Stomach smooth muscle (tissue), 2 donors: ENCODE data around the gene USP24.
"Not testable (repeated sequence)": the region's sequence is repeated elsewhere in the genome, so short reads cannot be mapped to it uniquely, and the experiment has no call there.

ENCODE experiments used
- H3K27ac ChIP-seq: one replicate; pipeline ENCODE4 v1.7.0; 2013; ENCODE audit warnings: mild to moderate bottlenecking, low read length, inconsistent platforms
- H3K27me3 ChIP-seq, 2 donors: one replicate each; pipeline ENCODE4 v1.7.0; 2013; ENCODE audit warnings: low read length in 2 of 2; ENCODE audit not compliant: insufficient read depth in 2 of 2, control insufficient read depth in 1 of 2
- H3K36me3 ChIP-seq, 2 donors: one replicate each; pipeline ENCODE4 v1.7.0; 2013; ENCODE audit warnings: low read length in 2 of 2; ENCODE audit not compliant: control insufficient read depth in 2 of 2, insufficient read depth in 2 of 2
- H3K4me1 ChIP-seq: one replicate; pipeline ENCODE4 v1.7.0; 2013; ENCODE audit warnings: low read length; ENCODE audit not compliant: control insufficient read depth, insufficient read depth
- H3K4me3 ChIP-seq, 2 donors: one replicate each; pipeline ENCODE4 v1.7.0; 2013; ENCODE audit warnings: low read length in 2 of 2
- H3K9ac ChIP-seq, 2 donors: one replicate each; pipeline ENCODE4 v1.7.0; 2013; ENCODE audit warnings: low read length in 2 of 2, mild to moderate bottlenecking in 1 of 2
- H3K9me3 ChIP-seq, 2 donors: one replicate each; pipeline ENCODE4 v1.7.0; 2013; ENCODE audit warnings: low read length in 2 of 2; ENCODE audit not compliant: control insufficient read depth in 2 of 2
- donor health status: healthy.
- donor health status: Pancreatic carcinoma.

The USP24 gene

DNA sequence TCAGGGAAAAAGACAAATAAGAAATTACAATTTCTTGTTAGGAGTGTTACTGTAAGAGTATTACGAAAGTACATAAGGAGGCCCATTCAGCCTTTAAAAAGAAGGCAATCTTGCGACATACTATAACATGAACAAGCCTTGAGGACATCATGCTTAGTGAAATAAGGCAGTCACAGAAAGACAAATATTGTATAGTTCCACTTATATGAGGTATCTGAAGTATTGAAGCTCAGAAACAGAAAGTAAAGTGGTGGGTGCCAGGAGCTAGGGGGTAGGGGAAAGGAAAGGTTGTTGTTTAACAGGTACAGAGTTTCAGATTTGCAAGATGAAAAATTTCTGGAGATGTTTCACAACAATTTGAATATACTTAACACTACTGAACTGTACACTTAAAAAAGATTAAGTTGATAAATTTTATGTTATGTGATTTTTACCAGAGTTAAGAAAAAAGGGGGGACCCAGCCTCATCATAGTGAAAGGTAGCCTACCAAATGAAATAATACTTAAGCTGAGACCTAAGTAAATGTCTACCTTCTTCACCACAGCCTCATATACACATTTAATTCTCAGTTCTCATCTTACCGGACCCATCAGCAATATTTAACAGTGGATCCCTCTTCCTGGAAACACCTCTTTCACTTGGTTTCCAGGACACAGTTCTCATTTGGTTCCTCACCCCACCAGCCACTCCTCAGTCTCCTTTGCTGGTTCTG, 19.5 kb downstream of the USP24 start:
- Histone ChIP-seq H3K36me3 (no peaks in the 10 kb centered on the region), H3K9ac (no peak overlapping the region), H3K27me3 (no peaks in the 10 kb centered on the region), H3K27ac (no peak overlapping the region), H3K4me3 (no peak overlapping the region), H3K4me1 (peaks cover 13% of the 10 kb centered on the region), H3K9me3 (no peaks in the 10 kb centered on the region)

DNA sequence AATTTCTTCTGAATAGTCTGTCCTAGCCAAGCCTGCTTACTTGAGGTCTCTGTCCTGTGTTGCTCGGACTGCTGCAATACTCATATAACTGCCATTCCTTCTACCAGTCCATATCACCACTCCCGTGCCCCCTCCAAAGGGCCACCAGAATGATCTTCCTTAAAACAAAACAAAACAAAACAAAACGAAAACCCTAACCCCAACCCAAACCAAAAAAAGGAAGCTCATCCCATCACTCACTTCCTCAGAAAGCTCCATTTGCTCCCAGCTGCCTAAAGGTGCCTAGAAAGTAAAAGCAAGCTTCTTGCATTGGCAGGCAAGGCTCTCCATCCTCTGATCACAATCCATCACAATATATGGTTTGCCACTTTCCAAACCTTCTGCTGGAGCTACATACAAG, 20.3 kb downstream of the USP24 start:
- Histone ChIP-seq H3K27me3 (no peaks in the 10 kb centered on the region), H3K4me1 (peaks cover 13% of the 10 kb centered on the region), H3K27ac (no peak overlapping the region)

DNA sequence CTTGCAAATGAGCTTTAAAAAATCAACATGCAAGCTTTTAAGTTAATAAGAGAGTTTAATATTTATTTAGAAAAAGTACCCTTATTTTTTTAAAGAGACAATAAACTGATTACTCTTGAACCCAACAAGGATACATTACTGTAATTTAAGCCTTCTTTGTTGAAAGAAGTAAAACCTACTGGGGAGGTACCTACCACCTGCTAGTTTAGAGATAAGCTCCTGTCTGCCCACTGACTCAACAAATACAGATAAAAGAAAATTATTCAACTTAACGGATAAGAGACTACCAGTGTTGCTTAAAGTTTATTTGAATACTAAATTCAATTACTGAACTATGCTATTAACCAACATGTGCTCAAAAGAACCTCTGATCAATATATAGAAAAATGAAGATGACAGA, 23.1 kb downstream of the USP24 start:
- no peak overlapping the region for H3K4me3 ChIP-seq
- peaks cover 13% of the 10 kb centered on the region for H3K4me1 ChIP-seq
- no peaks in the 10 kb centered on the region for H3K27me3 ChIP-seq
- H3K27ac ChIP-seq: no peak overlapping the region
- H3K9ac ChIP-seq: no peak overlapping the region
- no peaks in the 10 kb centered on the region for H3K36me3 ChIP-seq
- no peaks in the 10 kb centered on the region for H3K9me3 ChIP-seq

More for the DNA sequence above, 20.3 kb downstream of the USP24 start:
- H3K36me3 ChIP-seq: no peaks in the 10 kb centered on the region
- no peaks in the 10 kb centered on the region for H3K9me3 ChIP-seq
- no peak overlapping the region for H3K9ac ChIP-seq
- no peak overlapping the region for H3K4me3 ChIP-seq

DNA sequence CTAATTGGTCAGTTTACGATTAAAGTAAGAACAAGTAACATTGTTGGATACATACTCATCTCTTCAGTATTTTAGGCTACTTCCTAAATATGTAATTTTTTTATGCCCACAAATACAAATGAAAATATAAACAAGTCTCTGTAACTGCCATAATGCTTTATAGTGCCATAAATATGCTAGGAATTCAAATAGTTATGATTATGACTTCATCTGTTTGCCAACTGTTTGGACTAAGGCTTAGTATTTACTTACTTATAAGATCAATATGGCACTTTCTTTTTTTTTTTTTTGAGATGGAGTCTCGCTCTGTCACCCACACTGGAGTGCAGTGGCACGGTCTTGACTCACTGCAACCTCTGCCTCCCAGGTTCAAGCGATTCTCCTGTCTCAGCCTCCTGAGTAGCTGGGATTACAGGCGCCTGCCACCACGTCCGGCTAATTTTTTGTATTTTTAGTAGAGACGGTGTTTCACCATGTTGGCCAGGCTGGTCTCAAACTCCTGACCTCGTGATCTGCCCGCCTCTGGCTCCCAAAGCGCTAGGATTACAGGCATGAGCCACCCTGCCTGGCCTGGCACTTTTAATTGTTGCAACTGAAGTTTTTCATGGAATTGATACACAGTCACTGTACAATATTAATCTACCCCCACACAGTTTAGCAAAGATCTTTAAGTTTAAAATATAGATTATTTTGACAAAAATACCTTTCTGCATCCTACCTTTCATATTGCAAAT, 23.8 kb downstream of the USP24 start:
- not testable (repeated sequence) for H3K4me3 ChIP-seq

DNA sequence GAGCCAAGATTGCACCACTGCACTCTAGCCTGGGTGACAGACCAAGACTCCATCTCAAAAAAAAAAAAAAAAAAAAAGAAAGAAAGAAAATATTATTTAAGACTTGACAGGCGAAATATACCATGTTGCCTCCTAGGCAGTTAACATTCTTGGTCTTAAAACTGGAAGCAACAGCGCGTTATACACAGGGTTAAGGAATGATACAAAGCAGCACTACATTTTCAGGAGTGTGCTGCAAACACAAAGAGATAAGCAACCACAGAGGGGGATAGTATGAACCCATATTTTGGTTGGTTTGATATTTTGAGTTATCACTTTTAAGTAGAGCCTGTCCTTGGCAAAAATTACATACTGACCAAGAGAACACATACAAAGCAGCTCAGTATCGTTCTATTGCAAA, 25.1 kb downstream of the USP24 start:
- H3K27me3 ChIP-seq: no peaks in the 10 kb centered on the region
- H3K9me3 ChIP-seq: no peaks in the 10 kb centered on the region
- no peak overlapping the region for H3K4me3 ChIP-seq
- no peaks in the 10 kb centered on the region for H3K36me3 ChIP-seq
- H3K4me1 ChIP-seq: peaks cover 2% of the 10 kb centered on the region
- H3K9ac ChIP-seq: no peak overlapping the region
- H3K27ac ChIP-seq: no peak overlapping the region

More for the DNA sequence above, 23.8 kb downstream of the USP24 start:
- not testable (repeated sequence) for H3K4me1 ChIP-seq, H3K36me3 ChIP-seq, H3K27me3 ChIP-seq, H3K27ac ChIP-seq, H3K9me3 ChIP-seq, H3K9ac ChIP-seq

DNA sequence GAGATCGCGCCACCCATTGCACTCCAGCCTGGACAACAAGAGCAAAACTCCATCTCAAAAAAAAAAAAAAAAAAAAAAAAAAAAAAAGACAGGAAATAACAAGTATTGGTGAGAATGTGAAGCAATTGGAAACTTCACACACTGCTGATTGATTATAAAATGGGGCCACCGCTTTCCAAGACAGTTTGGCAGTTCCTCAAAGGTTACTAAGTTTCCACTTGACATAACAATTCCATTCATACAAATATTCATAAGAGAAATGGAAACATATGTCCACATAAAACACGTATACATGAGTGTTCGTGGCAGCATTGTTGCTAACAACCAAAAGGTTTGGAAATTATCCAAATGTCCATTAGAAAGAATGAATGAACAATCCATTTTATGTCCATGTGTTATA, 26.3 kb downstream of the USP24 start:
- Histone ChIP-seq H3K27ac (no peak overlapping the region), H3K4me1 (no peaks in the 10 kb centered on the region), H3K9ac (no peak overlapping the region), H3K9me3 (no peaks in the 10 kb centered on the region), H3K27me3 (no peaks in the 10 kb centered on the region), H3K4me3 (no peak overlapping the region), H3K36me3 (no peaks in the 10 kb centered on the region)

DNA sequence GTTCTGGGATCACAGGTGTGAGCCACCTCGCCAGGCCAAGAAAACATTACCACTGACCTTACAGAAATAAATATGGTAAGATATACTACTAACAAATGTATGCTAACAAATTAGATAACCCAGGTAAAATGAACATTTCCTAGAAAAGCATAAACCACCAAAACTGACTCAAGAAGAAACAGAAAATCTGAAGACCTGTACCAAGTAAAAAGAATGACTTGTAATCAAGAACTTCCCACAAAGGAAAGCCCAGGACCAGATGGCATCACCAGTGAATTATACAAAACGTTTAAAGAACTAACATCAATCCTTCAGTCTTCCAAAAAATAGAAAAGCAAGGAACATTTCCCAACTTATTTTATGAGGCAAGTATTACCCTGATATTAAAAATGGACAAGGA, 29.3 kb downstream of the USP24 start:
- H3K27me3 ChIP-seq: no peaks in the 10 kb centered on the region

DNA sequence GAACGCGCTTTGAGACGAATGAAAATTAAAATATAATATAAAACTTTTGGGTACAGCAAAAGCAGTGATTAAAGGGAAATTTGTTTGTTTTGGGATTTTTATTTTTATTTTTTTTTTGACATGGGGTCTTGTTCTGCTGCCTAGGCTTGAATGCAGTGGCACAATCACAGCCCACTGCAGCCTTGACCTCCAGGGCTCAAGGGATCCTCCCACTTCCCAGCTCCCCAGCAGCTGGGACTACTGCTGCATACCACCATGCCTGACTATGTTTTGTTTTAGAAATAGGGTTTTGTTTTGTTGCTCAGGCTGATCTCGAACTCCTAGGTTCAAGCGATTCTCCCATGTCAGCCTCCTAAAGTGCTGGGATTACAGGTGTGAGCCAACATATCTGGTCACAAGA, 30.3 kb downstream of the USP24 start:
- Histone ChIP-seq H3K4me1 (no peaks in the 10 kb centered on the region), H3K27me3 (no peaks in the 10 kb centered on the region), H3K27ac (no peak overlapping the region), H3K36me3 (no peaks in the 10 kb centered on the region), H3K4me3 (no peak overlapping the region), H3K9ac (no peak overlapping the region), H3K9me3 (no peaks in the 10 kb centered on the region)

More for the DNA sequence above, 29.3 kb downstream of the USP24 start:
- Histone ChIP-seq H3K4me1 (no peaks in the 10 kb centered on the region), H3K36me3 (no peaks in the 10 kb centered on the region), H3K27ac (no peak overlapping the region), H3K9ac (no peak overlapping the region), H3K9me3 (no peaks in the 10 kb centered on the region), H3K4me3 (no peak overlapping the region)

DNA sequence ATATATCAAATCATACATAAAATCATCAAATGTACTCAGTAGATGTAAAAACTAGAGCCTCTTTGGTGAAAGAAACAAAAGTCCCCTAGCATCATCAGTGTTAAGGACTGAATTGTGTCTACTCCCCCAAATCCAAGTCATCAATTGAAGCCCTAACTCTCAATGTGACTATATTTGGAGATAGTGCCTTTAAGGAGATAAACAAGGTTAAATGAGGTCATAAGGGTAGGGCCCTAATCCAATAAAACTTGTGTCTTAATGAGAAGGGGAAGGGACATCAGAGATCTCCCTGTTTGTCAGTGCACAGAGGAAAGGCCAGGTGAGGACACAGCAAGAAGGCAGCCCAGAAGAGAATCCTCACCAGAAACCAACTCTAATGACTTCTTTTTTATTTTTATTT, 33.5 kb downstream of the USP24 start:
- Histone ChIP-seq H3K27me3 (no peaks in the 10 kb centered on the region), H3K9ac (no peak overlapping the region), H3K4me1 (no peaks in the 10 kb centered on the region), H3K9me3 (no peaks in the 10 kb centered on the region), H3K36me3 (no peaks in the 10 kb centered on the region), H3K27ac (no peak overlapping the region), H3K4me3 (no peak overlapping the region)

DNA sequence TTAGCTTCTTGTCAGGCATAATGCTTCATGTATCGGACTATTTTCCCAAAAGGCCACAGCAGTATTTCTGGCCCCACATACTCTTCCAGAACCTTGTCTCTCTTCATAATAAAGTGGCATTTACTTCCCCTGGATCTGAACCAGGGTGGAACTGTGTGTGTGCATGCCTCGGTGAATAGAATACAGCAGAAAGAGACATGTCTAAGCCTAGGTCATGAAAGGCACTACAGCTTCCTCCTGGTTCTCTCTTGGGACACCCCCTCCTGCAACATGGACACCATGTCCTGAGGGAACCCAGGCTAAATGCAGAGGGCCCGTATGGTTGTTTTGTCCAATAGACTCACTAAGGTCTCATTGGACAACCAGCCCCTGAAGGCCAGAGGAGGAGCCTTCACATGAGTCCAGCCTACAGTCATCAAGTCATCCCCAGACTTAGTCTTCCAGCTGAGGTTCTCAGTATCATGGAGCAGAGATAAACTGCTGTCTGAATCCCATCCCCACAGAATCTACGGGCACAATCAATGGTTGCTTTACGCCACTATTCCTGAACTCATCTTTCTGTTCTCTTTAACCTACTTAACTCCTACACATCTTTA, 35.0 kb downstream of the USP24 start:
- Histone ChIP-seq H3K9me3 (no peaks in the 10 kb centered on the region), H3K27me3 (no peaks in the 10 kb centered on the region), H3K4me1 (no peaks in the 10 kb centered on the region)

More for the DNA sequence above, 35.0 kb downstream of the USP24 start:
- Histone ChIP-seq H3K27ac (no peak overlapping the region), H3K9ac (no peak overlapping the region), H3K4me3 (no peak overlapping the region), H3K36me3 (no peaks in the 10 kb centered on the region)
